PC-3 (cell line): ENCODE results near the gene CEP89.

Source experiments
- EZH2 ChIP-seq: fragments of 300-600 bp; sonication (generic); IDR thresholded peaks from one replicate; pipeline ENCODE4 v1.6.1; 2017; ENCODE audit warnings: antibody characterized with exemption, mild to moderate bottlenecking, low read length; ENCODE audit not compliant: unreplicated experiment
- EZH2phosphoT487 ChIP-seq: fragments of 300-600 bp; sonication (generic); IDR thresholded peaks from 2 replicates; pipeline ENCODE4 v1.6.1; 2018; ENCODE audit warnings: mild to moderate bottlenecking, antibody characterized with exemption, low read length, borderline replicate concordance
- TF ChIP-seq, protein P1 (sequence below): fragments of 300-600 bp; sonication (generic); conservative IDR thresholded peaks from 2 replicates; pipeline ENCODE4 v1.5.1; 2017; ENCODE audit warnings: antibody characterized with exemption, low read depth, mild to moderate bottlenecking, low read length

DNA sequence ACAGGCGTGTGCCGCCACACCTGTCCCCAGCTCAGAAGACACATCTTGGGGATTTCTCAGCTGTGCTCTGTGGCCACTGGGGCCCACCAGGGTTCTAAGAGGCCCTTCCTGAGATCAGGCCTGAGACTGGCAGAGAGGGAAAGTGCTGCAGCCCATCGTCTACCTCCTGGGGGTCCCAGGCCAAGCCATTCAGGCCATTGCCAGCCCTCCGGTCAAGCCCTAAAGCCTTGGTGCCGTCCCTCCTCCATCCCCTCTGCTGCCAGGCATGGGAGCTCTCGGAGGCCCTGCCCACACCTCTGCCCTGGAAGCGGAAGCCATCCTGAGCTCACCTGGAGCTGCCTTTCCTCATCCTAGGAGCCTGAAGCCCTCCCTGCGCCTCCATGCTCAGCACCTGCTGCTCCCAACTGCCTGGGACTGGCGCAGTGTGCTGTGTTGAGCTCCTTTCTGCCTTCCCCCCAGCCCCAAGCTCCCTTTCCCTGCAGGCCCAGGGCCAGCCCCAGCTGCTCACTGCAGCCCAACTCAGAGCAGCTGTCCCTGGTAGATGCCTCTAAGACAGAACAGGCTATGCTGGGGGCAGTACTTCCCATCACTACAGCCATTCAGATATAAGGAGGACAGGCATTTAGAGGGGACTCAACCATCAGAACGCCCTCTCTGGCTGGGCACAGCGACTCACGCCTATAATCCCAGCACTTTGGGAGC is 105.0 kb downstream of the CEP89 start:
- TF ChIP-seq, protein P1, sequence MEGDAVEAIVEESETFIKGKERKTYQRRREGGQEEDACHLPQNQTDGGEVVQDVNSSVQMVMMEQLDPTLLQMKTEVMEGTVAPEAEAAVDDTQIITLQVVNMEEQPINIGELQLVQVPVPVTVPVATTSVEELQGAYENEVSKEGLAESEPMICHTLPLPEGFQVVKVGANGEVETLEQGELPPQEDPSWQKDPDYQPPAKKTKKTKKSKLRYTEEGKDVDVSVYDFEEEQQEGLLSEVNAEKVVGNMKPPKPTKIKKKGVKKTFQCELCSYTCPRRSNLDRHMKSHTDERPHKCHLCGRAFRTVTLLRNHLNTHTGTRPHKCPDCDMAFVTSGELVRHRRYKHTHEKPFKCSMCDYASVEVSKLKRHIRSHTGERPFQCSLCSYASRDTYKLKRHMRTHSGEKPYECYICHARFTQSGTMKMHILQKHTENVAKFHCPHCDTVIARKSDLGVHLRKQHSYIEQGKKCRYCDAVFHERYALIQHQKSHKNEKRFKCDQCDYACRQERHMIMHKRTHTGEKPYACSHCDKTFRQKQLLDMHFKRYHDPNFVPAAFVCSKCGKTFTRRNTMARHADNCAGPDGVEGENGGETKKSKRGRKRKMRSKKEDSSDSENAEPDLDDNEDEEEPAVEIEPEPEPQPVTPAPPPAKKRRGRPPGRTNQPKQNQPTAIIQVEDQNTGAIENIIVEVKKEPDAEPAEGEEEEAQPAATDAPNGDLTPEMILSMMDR: no peak
- TF ChIP-seq EZH2 (no peak), EZH2phosphoT487 (no peak)
